HG02571 (cell line): ENCODE measurements around the gene UBL4B.

Source experiments
- ATAC-seq: cut with Tn5 transposase; IDR thresholded peaks from one replicate; pipeline ENCODE4 v1.9.1; 2021; ENCODE audit warnings: mild to moderate bottlenecking, moderate library complexity; ENCODE audit not compliant: unreplicated experiment

Gene UBL4B

DNA sequence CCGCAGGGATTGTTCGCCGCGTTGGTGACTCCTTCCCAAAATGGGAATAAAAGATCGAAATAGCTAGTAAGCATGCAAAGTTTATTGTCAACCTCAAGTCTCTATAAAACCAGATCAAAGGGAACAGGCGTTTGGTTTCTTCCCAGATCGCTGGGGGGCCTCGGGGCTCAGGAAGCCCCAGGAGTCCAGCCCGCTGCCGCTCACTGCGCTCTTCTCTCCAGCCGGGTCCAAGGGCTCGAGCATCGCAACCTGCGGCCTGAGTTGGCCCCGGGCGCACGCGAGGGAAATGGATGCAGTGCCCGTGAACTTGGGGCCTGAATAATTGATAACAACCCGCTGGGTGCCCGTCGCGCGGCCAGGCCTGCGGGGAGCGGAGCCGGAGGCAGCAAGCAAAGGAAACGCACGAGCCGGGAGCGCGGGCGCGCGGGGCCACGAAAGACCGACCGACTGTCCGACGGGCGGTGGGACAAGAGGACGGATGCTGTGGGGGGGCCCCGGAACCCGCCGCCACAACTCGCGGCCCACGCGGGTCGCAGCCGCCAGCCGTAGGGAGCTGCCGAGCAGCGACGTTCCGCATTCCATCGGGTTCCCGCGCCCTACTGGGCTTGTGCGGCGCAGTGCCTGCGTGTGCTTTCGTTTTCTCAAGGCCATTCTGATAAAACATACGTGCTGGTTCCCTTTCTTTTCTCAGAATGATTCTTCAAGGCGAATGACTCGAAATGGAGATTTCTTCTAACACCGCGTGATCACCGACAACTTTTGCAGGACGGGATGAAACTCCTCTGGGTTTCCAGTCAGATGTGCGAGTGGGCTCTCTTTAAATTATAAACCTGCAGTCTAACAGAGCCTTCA is 27.8 kb upstream of the UBL4B start:
- ATAC-seq, result no peak

GRCh38 chr1:110085671-110086070 is 26.6 kb upstream of the UBL4B start:
- ATAC-seq, result no peak

DNA sequence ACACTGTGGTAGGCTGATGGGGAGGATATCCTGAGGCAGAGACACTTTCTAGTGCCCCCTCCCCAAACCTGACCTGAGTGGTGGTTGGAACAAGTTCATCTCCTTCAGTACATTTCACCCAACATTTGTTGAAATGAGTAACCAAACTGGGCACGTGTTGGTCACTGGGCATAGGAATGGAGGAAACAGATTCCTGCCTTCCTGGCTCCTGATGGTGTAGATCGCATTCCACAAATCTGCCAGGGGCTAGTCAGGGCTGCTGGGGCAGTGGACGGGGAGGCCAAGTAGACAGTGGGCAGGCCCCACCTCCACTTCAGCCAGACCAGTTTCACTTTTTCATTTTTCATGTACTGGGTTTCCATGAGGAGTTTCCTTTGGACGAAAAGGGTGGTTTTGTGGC is 25.3 kb upstream of the UBL4B start:
- ATAC-seq, result no peak

DNA sequence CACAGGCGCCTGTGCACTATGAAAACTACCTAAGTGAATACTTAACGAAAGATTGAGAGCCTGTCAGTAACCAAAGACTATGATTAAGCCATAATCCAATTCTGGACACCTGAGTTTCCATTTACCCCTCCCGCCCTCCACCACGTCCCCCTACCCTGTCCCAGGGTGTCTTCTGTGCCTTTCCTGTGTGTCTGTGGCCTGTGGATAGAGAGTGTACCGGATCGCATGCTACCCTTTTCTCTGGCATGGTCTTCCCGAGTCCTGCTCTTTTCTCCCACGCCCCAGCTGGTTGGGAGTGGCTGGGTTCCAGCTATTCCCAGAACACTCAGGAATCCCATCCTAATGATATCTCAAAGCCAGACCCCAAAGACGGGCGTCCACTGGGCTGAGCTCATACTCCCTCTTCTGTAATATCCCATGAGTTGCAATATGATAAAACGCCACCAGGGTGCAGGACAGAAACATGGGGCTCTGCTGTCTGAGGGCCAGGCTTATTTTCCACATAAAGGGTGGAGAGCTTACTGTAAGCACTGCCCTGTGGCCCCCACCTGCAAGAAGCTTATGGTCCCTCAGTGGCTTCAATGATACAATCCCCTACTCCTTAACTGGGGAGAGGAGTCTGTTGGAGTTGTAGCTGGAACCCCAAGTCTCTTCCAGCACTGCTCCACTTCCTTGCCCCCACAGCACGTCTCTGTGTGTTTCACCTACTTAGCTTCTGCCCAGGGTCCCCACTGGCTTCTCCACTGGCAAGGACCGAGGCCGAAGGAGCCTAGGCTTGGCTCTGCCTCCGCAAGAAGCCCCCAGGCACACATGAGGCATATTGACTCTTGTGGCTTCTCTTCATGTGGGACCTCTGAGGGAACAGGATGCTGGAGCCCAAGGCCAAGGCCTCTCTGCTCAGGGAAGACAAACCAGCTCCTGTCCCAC is 24.2 kb upstream of the UBL4B start:
- ATAC-seq, result peak; percentile 52

- ATAC-seq, result no peak
Observed at GRCh38 chr1:110088739-110089316, 23.4 kb upstream of the UBL4B start.

DNA sequence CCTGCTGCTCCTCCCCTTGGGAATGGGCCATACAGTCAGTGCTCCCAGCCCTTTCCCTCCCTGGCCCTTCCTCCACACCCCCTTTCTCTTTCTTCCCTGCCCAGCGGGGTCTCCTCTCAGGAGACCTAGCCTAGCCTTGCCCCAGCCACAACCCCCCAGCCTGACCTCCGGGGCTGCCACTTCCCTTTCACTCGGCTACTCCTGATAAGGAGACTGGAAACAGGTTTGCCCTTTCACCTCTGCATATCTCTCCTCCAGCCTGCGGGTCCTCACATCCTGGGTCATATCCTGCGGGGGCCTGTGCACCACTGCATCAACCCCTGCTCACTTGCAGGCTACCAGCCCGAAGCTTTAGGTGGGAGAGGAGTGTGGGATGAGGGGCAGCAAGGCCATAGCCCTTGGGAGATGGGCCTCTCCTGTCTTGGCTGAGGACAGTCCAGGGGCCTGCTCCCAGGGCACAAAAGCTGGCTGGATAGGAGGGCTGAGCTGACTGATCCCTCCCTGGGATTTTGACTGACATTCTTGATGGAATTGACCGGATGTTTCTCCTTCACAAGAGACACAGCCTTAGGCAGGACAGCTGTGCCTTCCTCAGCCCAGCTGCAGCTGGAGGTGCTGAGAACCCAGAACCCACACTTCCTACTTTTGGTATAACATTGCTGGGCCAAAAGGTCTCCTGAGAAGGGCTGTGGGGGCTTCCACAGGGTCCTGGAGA is 22.5 kb upstream of the UBL4B start:
- no peak for ATAC-seq

DNA sequence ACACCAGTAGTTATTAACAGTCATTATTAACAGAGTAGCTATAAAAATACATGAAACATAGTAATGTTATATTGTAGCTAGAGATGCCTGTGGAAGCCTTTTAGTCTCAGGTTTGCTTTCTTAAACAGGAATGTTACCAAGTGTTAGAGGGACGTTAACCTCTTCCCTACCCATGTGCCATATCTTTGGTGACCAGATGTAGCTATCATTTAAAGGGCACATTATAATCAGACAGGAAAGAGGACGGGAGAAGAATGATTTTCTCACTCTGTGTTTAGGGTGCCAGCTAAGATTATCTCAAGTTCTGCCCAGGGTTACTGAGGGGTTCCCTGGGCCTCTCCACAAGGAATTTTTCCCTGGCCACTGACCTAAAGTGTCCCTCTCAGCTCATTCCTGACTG is 20.9 kb upstream of the UBL4B start:
- no peak for ATAC-seq

DNA sequence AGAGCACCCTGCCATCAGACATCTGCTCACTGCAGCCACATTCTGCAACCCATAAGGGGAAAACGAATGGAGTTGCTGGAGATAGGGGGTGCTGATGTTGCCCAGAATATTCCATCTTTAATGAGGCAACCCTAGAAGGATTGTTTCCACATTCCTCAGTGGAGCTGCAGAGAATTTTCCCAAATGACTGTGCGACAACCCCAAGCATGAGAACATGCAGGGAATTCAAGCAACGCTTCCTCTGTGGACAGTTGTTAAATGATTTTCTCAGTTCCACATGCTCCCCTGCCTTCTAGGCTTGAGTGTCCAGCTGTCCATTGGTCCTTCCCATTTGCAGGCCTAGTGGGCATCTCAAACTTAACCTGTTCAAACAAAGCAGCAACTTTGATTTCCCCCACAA is 20.5 kb upstream of the UBL4B start:
- ATAC-seq, result no peak

GRCh38 chr1:110092991-110093390 is 19.3 kb upstream of the UBL4B start:
- no peak for ATAC-seq

DNA sequence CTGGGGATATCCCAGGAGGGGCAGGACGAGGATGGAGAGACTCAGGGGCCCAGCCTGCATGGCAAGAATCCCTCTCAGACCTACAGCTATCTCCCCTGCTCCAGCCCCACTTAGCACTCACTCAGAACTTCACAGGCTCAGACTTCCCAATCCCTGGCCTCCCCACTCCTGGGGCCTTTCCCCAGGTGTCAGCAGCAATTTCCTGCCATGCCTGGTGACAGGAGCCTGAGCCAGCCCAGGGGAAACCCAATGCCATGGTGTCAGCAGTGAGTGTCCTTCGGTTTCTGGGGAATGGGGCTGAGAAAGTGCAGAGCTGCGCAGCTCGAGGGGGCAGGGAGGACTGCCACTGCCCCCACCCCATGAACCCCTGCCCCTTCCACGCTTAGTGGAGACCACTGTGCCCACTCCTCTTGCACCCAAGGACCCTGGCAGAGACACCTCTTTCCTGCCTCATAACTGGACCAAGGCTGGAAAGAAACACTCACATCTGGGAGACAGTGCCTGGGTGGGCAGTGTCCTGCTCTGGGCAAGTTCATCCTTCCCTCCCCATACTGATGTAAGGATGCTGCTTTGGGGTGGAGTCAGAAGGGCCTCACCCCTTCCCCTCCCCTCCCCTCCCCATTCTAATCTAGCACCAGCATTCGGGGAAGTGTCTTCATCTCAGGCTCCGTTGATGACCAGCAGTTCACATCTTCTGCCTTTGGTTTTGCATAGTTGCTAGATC is 17.1 kb upstream of the UBL4B start:
- no peak for ATAC-seq

DNA sequence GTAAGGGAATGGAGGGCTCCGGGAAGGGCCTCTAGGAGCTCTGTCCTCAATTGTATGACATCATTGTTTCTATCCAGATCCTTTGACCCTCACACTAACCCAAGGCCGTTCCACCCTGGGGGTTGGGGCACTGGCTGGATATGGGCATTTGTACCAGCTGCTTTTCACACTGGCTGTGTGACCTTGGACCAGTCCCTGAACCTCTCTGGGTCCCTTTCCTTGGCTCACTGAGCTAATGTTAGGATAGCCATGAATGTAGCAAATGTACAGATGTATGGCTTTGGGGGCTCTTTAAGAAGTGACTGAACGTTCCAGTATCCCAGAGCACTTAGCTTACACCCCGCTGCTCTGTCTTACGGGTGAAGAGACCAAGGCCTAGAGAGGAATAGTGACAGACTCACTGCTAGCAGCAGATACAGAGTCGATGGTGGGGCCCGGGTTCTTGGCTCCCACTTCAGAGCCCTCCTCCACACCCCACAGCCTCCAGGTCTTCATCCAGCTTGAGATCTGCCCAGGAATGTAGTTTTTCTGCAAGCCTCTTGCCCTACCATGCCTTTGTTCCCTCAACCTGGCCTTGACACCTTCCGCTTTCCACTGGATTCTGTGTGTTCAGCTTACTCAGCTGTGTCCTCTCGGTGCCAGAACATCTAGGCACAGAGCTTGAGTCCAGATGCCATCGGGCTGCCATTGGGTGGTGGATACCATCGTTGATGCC is 14.6 kb upstream of the UBL4B start:
- ATAC-seq, result no peak

- no peak for ATAC-seq
Observed at GRCh38 chr1:110098222-110099026, 13.8 kb upstream of the UBL4B start.

DNA sequence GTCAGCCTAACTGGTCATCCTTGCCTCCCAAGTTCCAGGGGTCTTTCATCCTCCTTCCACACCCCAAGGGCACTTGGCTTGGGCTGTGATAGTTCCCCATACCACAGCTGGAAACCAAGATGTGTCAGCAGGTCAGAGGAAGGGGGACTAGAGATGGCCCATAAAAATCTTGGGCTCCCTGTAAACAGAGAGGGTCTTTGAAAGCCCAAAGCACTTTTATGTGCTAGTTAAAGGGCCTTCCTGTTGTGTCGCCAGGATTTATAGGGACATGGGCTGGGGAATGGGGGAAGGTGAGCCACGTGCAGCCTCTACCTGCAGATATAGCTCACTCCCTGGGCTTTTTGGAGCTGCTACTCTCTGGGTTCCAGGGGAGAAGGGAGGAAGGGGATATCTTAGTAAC is 11.9 kb upstream of the UBL4B start:
- no peak for ATAC-seq

- ATAC-seq, result no peak
Observed at GRCh38 chr1:110102081-110102480, 10.2 kb upstream of the UBL4B start.

GRCh38 chr1:110106013-110106941 is 6.0 kb upstream of the UBL4B start:
- ATAC-seq, result peak; percentile 58

GRCh38 chr1:110107867-110108469 is 4.3 kb upstream of the UBL4B start:
- no peak for ATAC-seq

- no peak for ATAC-seq
Observed at GRCh38 chr1:110111081-110111480, 1.2 kb upstream of the UBL4B start.
